Measurements from ENCODE around the gene ZNF22. TPM values are rescaled to one million over a fixed set of nuclear protein-coding genes. Genes with fewer than 3 reads are reported as not detected.
"Not testable (repeated sequence)": the region's sequence is repeated elsewhere in the genome, so short reads cannot be mapped to it uniquely, and the experiment has no call there.

The ZNF22 gene
- total RNA-seq, 1 donor from 2014 or later: 12.9 TPM

DNA sequence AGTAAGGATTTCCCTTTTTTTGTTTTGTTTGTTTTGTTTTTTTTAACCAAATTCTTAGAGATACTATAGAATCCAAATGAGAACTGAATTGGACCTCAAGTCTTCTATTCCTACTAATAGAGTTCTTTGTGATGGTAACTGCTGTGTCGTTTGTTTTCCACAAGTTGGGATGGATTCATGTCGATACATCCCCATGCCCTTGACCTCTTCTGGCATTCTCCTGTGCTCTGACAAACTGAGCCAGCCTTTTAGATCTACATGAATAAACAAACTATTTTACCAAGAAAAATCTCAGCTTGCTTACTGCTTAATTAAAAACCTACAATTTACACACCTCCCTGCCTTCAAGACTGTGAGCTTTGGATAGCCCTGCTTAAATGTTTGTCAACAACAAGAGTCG is 3.9 kb downstream of the ZNF22 start:
- ATAC-seq: no peak
- DNase-seq (ENCODE audit: low spot score): no peak

DNA sequence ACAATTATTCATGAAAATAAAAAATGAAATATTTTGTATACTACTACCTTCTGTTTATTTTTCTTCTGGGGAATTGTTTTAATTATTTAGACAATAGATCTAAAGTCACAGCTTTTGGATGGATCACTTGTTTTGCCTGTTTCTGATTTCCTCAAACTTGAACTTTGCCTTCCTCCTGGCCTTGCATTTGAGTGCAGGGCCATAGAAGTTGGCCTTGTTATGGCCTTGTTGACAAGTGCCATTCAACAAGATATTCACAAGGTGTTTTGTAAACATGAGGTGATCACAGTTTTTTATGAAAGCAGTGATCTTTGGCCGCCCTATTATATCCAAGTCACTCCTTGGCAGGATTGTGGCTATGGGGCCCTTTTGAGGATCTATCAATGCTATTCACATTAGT is 4.6 kb downstream of the ZNF22 start:
- ATAC-seq: no peak
- DNase-seq (ENCODE audit: low spot score): no peak

DNA sequence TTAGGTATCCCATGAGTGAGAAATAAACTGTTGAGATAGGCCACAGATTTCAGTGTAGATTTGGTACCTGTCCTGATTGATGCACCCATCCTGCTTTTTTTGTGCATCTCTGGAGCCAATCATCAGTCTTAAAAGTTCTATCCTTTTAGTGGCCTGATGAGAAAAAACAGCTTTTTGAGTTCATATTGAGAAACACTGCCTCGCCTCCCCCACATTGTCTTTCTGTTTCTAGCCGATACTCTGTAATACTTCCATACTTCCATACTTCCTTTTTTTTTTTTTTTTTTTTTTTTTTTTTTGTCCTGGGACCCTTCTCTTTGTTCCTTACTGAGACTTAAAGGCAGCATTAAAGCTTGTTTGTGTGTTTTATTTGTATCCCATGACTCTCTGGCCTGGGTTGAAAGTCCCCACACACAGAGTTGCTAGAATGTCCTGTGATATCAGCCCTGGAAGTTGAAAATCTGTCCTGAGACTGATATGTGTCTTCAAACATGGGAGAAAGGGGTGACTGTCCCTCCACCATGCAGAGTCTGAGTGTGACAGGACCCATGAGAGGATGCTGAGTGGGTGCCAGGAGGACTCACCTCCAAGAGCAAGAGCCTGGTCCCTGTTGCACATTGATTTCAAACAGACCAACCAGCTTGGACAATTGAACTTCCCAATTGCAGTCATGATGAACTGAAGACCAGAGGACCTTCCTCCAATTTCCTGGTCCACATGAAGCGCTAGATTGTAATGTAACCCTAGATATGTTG is 5.7 kb downstream of the ZNF22 start:
- no peak for ATAC-seq
- DNase-seq (ENCODE audit: low spot score): no peak

DNA sequence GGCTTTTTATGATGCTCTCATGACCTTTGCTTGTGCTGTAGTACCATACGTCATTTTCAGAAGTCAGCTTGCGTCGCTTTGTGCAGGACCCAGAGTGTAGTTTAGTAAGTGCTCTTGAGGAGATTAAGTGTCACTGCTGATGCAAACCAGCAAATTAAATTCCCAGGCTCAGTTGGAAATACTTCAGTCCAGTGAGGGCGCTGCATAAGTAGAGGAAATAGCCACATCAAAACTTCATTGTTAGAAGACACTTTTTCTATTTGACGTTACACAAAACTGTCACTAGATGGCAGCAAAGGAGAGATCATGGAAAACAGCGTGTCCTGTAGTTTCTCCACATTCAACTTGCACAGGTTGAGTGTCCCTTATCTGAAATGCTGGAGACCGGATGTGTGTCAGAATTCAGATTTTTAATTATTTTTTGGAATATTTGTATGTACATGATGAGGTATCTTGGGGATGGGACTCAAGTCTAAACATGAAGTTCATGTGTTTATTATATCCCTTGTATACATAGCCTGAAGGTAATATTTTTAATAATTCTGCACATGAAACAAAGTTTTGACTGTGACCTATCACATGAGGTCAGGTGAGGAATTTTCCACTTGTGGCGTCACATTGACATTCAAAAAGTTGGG is 7.9 kb downstream of the ZNF22 start:
- DNase-seq (ENCODE audit: low spot score): no peak
- ATAC-seq: peak; percentile 100

DNA sequence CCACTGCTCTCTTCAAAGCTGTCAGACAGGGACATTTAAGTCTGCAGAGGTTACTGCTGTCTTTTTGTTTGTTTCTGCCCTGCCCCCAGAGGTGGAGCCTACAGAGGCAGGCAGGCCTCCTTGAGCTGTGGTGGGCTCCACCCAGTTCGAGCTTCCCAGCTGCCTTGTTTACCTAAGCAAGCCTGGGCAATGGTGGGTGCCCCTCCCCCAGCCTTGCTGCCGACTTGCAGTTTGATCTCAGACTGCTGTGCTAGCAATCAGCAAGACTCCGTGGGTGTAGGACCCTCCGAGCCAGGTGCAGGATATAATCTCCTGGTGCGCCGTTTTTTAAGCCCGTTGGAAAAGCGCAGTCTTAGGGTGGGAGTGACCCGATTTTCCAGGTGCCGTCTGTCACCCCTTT is 13.8 kb downstream of the ZNF22 start:
- not testable (repeated sequence) for ATAC-seq; DNase-seq (ENCODE audit: low spot score)

DNA sequence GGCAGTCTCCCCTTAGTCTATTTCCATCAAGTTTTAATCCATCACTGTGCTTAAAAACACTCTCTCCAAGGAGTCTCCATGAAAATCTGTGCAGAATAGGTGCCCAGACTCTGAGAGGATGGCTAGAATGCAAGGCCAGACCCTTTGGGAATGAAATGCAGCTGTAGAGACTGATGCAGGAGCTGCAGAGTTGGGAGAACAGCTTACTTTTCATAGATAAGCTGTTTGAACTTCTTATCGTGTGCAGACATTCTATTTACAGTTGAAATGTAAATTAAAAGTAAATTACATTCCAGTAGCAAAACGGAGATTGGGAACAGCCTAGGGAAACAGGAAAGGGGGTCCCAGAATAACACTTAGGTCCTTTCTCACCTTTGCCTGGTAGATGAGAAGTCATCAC is 14.9 kb downstream of the ZNF22 start:
- DNase-seq (ENCODE audit: low spot score): no peak
- no peak for ATAC-seq

DNA sequence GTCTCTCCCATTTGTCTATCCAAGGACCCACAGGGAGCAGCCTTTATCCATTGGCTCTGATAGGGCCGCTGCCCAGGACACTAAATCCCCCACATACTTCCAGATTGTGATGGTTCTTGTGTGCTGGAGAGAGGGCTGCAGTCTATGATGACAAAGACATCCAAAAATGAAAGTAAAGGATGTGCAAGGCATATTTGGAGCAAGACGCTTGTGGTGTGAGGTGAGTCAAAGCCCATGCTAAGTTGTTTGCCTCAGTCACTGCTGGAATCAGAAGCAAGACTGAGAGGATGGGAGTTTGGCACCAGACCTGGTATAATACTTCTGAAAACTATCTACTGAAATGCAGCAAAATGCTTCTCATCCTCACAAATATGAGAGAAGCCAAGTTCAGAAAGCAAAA is 22.7 kb downstream of the ZNF22 start:
- ATAC-seq (no peak), DNase-seq (ENCODE audit: low spot score) (no peak)

DNA sequence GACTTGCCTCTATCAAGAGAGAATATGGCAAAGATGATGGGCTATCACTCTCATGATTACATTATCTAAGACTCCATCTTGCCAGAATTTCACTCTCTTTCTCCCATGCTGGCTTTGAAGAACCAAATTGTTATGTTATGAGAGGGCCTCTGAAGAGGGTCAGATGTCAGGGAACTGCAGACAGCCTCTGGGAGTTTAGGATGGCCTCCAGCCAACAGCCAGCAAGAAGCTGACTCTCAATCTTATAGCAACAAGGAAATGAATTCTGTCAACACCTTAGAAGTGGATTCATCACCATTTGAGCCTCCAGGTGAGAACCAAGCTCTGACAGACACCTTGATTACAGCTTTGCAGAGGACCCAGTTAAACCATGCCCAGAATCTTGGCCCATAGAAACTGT is 33.6 kb downstream of the ZNF22 start:
- ATAC-seq (no peak), DNase-seq (ENCODE audit: low spot score) (no peak)

DNA sequence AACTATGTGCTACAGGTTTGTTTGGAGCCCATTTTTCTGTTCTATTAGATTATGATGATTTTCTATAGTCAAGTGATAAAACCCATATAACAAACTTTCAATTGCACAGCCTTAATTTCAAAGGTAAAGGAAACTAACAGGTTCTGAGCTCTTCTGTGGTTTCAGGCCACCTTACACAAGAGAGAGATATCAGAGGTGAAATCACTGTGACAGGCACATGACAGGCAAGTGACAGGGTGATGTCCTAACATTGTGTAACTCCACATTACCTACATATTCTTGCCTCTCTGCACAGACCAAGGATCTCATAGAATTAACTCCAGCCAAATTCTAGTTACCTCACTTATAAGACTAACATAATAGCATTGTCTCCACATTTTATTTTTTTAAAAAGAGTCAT is 35.0 kb downstream of the ZNF22 start:
- no peak for DNase-seq (ENCODE audit: low spot score)
- ATAC-seq: no peak

DNA sequence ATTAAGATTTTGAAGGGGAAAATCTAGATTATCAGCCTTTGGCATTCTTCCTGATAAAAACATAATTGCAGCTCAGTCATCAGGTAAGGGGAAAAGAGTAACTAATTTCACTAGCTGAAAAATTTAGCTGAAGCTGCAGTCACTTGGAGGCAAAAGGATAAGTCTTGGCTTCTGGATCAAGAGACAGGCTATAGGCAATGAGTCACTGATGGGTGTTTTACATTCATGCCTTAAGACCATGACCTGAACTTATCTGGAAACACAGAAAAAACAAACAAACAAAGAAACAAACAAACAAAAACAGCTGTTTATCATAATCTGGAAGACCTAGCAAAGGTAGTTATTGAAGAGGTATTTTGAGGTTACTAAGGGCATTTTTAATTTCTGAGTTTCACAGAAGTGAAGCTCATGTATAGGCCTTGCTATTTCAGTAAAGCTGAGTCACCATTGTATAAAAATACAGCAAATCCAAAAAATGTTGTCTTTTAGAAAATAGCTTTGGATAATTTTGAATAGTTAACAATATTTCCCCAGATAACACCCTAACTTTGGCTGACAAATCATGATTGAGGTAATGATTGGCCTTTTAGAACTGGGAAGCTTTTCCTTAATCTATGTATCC is 40.3 kb downstream of the ZNF22 start:
- ATAC-seq (no peak), DNase-seq (ENCODE audit: low spot score) (no peak)

DNA sequence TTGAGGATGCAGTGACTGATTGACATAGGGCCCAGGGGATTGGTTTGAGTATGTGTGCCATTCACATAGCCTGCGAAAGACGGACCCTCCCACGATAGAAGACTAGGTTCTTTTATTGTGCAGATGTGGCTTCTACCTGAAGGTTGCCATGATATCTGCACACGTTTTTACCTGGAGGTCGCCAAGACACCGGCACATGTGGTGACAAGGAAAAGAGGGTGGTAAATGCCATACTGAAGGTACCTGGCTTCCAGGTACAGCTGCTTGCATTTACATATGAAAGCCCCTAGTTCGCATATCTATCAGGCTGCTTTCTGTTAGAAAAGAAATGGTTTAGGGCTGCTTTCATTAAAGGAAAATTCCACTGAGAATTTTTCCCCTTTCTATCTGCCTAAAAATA is 43.6 kb downstream of the ZNF22 start:
- no peak for DNase-seq (ENCODE audit: low spot score)
- no peak for ATAC-seq

DNA sequence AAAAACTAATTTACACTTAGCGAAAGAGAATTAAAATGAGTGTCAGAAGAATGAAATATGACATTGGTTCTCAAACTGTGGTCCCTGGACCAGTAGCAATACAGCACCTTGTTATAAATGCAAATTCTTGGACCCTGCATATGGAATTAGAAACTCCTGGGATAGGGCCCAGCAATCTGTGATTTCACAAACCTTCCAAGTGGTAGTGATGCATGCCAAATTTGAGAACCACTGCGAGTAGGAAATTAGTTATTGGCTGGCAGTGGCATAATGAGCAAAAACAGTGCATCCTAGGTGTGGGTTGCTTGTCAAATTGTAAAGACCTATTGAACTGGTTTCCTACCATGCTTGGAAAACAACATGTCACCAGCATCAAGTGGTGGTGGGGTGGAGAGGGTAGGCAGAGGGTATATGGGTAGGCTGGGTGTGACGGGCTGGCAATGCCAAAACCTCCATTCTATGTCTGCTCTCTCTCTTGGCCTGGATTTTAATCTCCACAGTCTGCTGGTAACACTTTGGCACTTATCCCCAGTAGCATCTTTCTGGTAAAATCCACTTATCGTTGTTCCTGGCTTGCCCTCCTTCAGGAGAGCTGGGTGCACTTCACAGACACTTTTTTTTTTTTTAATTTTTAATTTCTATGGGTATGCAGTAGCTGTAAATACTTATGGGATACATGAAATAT is 50.0 kb downstream of the ZNF22 start:
- ATAC-seq (no peak), DNase-seq (ENCODE audit: low spot score) (no peak)

DNA sequence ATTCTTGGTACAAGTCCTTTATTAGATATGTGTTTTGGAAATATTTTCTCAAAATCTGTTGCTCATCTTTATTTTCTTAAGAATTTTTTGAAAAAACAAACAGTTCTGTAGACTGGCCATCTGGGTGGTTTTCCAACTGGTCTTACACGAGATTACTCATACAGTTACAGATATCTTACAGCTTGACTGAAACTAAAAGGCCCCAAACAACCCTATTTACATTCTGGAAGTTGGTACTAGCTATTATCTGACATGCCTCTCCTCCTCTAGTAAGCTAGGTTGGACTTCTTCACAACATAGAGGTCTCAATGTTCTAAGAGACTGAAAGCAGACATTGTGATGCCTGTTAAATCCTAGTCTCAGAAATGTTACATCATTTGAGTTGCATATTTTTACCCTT is 52.0 kb downstream of the ZNF22 start:
- no peak for DNase-seq (ENCODE audit: low spot score)
- no peak for ATAC-seq

DNA sequence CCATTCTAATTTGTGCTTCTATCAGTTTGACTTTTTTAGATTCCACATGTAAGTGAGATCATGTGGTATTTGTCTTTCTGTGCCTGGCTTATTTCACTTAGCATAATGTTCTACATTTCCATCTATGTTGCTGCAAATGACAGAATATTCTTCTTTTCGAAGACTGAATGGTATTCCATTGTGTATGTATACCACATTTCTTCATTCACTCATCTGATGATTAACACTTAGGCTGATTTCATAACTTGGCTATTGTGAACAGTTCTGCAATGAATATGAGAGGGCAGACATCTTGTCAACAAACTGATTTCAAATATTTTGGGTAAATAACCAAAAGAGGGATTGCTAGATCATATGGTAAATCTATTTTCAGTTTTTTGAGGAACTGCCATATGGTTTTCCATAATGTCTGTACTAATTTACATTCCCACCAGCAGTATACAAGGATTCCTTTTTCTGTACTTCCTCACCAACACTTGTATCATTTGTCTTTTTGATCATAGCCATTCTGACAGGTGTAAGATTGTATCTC is 52.9 kb downstream of the ZNF22 start:
- ATAC-seq (no peak), DNase-seq (ENCODE audit: low spot score) (no peak)

Other genes starting within 250 kb of the ZNF22 start
- not detected for gene TMEM72, start 89.6 kb upstream of the ZNF22 start, total RNA-seq
- 25.0 TPM for gene RASSF4, start 41.1 kb upstream of the ZNF22 start, total RNA-seq
- gene DEPP1, start 22.1 kb upstream of the ZNF22 start, total RNA-seq: 6.8 TPM